ENCODE measurements around the gene BCAS4.
A peak's percentile ranks its signal among the peaks of the same experiment; 100 is the strongest.
"Not testable (repeated sequence)": the region's sequence is repeated elsewhere in the genome, so short reads cannot be mapped to it uniquely, and the experiment has no call there.

Gene BCAS4

DNA sequence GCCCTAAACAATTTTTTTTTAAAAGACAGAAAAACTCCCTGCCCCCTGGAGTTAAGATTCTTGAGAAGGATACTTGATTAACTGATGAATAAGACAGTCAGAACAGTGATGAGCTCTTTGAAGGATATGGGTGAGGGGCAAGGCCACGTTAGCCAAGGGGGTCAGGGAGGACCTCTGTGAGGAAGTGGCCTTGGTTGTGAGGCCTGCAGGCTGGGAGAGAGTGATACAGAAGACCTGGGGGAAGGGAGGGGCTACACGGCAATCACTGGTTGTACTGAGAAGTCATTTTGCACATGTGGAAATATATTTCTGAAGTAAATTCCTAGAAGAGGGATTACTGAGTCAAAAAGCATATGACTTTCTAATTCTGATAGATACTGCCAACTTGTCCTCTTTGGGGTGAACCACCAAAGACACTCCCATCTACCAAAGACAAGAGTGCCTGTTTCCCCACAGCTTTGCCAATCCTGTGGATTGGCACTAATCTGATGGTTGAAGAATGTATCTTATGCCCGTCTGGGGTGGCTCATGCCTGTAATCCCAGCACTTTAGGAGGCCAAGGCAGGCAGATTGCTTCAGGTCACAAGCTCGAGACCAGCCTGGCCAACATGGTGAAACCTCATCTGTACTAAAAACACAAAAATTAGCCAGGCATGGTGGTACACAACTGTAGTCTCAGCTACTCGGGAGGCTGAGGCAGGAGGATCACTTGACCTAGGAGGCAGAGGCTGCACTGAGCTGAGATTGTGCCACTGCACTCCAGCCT lies 22.3 kb upstream of the BCAS4 start:
- DNase-seq: no peak

DNA sequence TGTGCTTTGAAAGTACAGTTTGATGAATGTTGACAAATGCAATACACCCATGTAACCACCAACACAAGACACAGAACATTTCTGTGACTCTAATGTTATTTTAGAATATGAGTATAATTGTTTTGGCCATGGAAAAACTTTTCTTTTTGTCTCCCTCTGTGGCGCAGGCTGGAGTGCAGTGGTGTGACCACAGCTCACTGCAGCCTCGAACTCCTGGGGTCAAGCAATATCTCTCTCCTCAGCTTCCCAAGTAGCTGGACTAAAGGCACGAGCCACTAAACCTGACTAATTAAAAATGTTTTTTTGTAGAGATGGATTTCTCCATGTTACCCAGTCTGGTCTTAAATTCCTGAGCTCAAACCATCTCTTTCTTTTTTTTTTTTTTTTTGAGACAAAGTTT lies 20.3 kb upstream of the BCAS4 start:
- DNase-seq: no peak

DNA sequence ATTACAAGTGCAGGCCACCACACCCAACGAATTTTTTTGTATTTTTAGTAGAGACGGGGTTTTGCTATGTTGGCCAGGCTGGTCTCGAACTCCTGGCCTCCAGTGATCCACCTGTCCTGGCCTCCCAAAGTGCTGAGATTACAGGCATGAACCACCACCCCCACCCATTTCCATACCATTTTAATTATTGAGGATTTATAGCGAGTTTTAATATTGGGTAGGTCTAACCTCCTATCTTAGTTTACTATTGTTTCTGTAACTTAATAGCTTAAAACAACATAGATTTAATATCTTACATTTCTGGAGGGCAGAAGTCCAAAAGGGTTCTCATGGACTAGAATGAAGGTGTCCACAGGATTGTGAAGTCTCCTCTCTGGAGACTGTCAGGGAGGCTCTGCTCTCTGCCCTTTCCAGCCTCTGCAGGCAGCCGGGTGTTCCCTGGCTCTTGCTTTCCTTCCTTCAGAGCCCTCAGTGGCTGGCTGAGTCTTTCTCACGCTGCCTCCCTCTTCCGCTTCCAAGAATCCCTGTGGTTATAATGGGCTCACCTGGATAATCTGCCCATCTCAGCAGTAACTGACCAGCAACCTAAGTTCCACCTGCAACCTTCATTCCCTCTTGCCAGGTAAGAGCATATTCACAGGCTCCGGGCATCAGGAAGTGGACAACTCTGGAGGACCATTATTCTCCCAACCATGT lies 18.6 kb upstream of the BCAS4 start:
- peak; percentile 85 for DNase-seq

GRCh38 chr20:50777373-50777772 lies 17.5 kb upstream of the BCAS4 start:
- DNase-seq: no peak

DNA sequence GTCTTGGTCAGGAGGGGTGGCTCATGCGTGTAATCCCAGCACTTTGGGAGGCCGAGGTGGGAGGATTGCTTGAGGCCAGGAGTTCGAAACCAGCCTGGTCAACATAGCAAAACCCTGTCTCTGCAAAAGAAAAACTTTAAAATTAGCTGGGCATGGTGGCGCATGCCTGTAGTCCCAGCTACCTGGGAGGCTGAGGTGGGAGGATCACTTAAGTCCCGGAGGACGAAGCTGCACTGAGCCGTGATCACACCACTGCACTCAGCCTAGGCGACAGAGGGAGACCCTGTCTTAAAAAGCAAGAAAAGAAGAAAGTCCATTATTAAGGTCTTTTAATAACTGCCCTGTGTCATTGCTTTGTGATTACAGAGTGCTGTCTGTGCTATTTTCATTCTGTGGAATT lies 15.9 kb upstream of the BCAS4 start:
- not testable (repeated sequence) for DNase-seq

GRCh38 chr20:50783390-50783789 lies 11.5 kb upstream of the BCAS4 start:
- no peak for DNase-seq

DNA sequence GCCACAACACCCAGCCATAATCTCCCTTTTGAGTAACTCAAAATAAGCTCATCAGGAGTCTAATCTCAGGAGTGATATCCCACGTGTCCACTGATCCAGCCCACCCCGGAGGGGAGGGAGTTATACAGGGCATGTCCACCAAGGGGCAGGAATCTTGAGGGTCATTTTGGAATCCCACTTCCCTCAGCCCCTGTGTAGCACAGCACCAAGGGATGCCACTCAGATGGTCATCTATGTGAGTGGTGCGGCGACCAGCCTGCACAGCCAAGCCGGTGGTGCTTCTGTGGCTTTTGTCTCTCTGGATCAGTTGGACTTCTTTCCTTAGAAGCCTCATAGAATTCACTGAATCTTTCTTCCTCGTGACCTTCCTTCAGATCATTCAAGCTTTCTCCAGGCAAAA lies 11.0 kb upstream of the BCAS4 start:
- no peak for DNase-seq

DNA sequence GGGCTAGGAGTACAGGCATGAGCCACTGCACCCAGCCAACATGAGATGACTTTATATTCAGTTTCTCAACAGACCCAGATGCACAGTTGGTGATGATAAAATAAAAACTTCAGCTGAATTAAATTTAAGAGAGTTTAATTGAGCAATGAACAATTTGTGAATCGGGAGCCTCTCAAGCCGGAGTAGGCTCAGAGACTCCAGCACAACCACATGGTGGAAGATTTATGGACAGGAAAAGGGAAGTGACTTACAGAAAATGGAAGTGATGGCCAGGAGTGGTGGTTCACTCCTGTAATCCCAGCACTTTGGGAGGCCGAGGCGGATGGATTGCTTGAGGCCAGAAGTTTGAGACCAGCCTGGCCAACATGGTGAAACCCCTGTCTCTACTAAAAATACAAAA lies 10.4 kb upstream of the BCAS4 start:
- no peak for DNase-seq

DNA sequence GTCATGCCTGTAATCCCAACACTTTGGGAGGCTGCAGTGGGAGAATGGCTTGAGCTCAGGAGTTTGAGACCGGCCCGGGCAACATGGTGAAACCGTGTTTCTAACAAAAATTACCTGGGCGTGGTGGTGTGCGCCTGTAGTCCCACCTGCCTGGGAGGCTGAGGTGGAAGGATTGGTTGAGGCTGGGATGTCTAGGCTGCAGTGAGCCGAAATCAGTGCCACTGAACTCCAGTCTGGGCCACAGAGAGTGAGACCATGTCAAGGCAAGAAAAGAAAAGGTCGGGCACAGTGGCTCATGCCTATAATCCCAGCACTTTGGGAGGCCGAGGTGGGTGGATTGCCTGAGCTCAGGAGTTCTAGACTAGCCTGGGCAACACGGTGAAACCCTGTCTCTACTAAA lies 8.2 kb upstream of the BCAS4 start:
- DNase-seq: no peak

- no peak for DNase-seq
Measured at GRCh38 chr20:50787181-50787580, 7.7 kb upstream of the BCAS4 start.

GRCh38 chr20:50788045-50788991 lies 6.5 kb upstream of the BCAS4 start:
- DNase-seq: no peak

GRCh38 chr20:50789968-50790650 lies 4.8 kb upstream of the BCAS4 start:
- no peak for DNase-seq

DNA sequence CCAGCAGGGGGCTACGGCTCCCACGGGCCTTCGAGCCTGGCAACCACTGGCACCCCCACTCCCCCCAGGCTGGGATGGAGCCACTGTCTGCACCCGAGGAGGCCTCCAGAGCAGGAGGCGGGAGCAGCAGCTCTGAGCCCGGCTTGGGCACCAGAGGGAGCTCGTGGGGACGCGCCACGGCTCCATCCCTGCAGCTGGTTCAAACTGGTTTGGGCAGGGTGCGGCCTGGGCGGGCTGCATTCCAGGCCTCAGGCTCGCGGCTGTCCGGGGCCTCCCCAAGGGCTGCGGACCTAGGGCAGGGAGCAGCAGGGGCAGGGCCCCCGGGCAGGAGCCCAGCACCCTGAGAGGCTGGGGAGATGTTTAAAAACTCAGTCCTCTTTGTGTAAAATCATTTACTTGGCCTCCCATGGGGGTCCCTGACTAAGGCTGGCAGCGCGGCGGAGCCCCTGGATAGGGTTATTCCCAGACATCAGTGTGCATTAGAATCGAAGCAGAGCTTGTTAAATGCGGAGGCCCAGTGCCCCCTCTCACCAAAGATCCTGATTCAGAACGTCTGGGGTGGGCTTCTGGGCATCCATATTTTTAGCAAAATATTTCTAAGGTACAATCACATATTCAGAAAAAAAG lies 4.1 kb upstream of the BCAS4 start:
- DNase-seq: peak; percentile 89

DNA sequence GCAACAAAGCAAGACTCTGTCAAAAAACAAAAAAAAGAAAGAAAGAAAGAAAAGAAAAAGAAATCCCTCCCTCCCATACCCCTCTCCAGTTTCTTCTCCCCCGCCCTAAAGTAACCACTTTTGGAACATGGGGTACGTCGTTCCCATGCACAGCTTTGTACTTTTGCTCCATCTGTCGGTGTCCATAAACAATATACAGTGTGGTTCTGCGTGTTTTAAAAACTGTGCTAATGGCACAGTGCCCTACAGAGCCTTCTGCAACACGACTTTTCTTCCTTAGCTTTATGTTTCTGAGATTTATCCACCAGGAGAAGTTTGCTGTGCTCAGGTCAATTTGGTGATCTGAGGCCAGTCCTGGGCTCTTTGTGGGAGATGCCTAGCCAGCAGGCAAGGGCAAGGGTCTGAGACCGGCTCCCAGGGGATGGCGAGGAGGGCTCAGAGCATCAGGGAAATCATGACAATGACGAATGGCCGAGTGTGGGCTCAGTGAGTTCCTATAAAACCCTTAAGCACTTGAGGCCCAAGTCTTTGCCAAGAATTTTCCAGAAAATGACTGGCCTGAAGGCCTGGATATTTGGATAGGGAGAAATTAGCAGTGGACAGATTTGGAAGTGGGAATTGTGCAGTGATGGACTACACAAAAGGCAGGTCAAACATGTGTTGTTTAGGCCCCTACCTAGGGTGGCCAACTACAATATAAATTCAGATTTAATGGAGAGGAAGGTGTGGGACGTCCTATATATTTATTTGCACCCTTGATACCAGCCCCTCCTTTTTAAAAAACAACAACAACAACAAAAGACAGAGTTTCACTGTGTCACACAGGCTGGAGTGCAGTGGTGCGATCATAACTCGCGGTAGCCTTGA lies 1.9 kb upstream of the BCAS4 start:
- no peak for DNase-seq

DNA sequence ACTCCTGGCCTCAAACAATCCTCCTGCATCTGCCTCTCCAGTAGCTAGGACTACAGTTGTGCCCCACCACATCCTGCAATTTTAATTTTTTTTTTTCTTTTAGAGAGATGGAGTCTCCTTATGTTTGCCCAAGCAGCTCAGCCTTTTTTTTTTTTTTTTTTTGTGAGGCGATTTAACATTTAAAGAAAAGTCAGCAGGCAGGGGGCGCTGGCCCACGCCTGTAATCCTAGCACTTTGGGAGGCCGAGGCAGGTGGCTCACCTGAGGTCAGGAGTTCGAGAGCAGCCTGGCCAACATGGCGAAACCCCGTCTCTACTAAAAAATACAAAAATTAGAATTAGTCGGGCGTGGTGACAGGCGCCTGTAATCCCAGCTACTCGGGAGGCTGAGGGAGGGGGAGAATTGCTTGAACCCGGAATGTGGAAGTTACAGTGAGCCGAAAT lies 1.3 kb upstream of the BCAS4 start:
- peak; percentile 29 for DNase-seq

DNA sequence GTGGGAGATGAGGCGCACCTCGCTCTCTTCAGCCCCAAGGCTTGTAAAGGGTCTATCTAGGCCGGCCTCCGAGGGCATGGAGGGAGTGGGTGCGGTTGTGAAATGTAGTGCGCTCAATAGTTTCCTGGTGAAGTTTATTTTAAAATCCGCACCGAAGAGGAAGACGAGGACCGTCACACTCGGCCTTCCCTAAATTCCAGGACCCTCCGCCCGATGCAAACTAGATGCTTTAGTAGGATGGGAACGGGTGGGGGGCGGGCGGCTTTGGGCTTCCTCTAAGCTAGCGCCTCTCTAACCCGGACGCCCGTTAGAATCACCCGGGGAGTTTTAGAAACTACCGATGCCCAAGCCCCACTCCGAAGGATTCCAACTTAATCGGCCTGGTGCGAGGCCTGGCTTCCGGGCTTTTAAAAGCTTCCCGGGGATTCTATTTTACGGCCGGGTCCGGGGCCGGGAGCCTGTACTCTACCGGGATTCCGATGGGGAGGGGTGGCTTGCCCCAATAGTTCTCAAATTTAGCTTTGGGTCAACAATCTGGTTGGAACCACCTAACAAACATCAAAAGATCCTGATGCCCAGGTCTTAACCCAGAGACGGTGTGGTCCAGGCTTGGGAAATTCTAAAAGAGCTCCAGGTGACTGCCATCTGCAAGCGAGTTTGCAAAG lies 548 bp upstream of the BCAS4 start:
- DNase-seq: no peak

DNA sequence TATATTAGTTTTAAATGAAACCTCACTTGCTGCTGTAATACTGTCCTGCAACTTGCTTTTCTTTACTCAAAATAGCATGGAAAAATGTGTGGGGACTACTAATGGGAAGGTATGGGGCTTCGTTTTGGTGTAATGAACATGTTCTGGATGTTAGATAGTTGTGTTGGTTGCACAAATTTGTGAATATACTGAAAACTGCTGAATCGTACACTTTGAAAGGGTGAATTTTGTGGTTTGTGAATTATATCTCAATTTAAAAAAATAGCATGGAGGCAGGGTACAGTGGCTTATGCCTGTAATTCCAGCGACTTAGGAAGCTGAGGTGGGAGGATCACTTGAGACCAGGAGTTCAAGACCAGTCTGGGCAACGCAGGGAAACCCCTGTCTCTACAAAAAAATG lies 2.3 kb downstream of the BCAS4 start:
- no peak for DNase-seq

- DNase-seq: no peak
Measured at GRCh38 chr20:50798650-50799049, 3.8 kb downstream of the BCAS4 start.

DNA sequence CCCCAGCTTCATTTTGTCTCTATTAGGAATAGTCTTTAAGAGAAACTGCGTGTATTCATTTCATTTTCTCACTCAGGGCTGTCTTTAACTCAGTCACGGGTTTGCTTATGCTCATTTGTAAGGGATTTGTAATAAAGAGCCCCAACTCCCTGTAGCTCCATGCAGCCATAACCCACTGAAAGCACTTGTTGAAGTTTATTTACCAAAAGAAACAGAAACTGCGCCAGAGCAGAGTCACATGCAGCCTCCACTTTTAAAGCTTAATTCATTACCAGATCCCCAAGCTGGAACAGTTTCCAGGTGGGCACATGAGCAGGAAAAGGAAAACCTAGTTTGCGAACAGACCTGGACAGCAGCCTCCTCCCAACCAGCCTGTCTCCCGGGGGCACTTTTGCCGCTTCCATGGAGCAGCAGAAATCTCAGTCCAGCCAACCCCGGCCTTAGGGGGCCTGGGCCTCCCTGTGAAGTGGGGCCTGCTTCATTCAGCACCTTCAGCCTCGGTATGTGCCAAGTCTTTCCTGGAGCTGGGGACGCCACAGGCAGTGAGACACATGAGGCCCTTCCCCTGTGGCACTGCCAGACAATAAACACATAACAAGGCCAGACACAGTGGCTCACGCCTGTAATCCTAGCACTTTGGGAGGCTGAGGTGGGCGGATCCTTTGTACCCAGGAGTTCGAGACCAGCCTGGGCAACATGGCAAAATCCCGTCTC lies 4.5 kb downstream of the BCAS4 start:
- no peak for DNase-seq
